Measurements from ENCODE around the gene STYXL1.

Gene STYXL1

DNA sequence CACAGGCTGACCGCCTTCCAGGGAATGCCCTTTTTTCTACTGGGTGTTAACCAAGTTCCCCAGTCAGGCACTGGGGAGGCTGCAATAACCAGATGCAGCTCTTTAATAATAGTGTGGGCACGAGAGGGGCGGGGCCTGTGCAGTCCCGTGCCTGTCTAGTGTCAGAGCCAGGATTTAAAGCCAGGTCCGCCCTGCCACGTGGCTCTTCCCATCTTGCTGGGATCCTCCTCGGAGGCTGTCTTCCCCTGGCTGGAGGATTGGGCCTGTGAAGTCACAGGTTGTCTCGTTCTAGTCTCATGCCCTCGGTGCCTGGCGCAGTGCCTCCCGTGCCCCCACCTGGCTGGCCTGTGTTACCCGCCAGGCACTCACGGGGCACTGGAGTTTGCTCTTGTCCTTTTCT lies 78.6 kb downstream of the STYXL1 start:
- no peaks in the 10 kb centered on the region for H3K4me1 Mint-ChIP-seq (ENCODE audit: low read depth)
- no peak overlapping the region for H3K4me3 Mint-ChIP-seq
- no peaks in the 10 kb centered on the region for H3K27me3 Mint-ChIP-seq
- H3K36me3 Mint-ChIP-seq = peaks cover 5% of the 10 kb centered on the region
- no peak overlapping the region for H3K27ac Mint-ChIP-seq
- H3K9me3 Mint-ChIP-seq (ENCODE audit: low read depth) = no peaks in the 10 kb centered on the region

DNA sequence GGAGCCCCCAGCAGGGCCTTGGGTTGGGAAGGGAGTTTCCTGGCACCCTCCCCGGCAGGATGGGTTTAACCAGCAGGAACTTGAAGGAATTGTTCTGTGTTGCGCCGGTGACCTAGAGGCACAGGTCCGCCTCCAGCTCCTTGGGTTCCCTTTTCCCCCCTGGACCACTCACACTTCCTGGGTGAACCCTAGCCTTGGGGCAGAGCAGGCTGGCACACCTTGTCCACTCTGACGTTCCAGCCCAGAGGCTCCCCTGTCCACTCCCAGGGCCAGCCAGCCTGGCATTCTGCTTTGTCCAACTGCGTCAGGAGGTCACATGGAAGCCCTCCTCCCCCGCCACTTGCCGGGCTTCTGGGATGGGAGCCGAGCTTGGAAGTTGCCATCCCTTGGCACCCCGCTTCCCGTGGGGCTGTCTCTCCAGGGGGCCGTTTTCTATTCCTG lies 79.2 kb downstream of the STYXL1 start:
- no peak overlapping the region for H3K27ac Mint-ChIP-seq

DNA sequence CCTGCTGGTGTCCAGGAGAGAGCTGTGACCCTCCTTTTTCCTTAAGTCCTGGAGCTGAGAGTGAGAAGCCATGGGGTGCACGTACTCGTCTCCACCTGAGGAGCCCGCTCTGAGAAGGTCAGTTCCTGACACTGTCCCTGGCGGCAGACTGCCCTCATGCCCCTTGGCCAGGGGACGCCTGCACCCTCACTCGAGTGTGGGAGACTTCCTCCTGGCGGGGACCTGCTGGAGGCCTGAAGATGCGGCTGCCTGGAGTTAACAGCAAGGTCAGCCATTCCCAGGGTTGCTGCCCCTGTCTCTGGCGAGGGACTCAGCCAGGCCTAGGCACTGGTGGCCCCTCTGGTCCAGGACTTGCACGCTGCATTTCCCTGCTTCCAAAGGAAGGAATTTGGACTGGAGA lies 79.8 kb downstream of the STYXL1 start:
- H3K4me1 Mint-ChIP-seq (ENCODE audit: low read depth) = no peaks in the 10 kb centered on the region
- H3K27ac Mint-ChIP-seq = no peak overlapping the region
- peaks cover 3% of the 10 kb centered on the region for H3K36me3 Mint-ChIP-seq
- H3K9me3 Mint-ChIP-seq (ENCODE audit: low read depth) = no peaks in the 10 kb centered on the region
- H3K4me3 Mint-ChIP-seq = no peak overlapping the region
- no peaks in the 10 kb centered on the region for H3K27me3 Mint-ChIP-seq

More for the DNA sequence above, 79.2 kb downstream of the STYXL1 start:
- H3K9me3 Mint-ChIP-seq (ENCODE audit: low read depth) = no peaks in the 10 kb centered on the region
- no peak overlapping the region for H3K4me3 Mint-ChIP-seq
- H3K27me3 Mint-ChIP-seq = no peaks in the 10 kb centered on the region
- no peaks in the 10 kb centered on the region for H3K36me3 Mint-ChIP-seq
- no peaks in the 10 kb centered on the region for H3K4me1 Mint-ChIP-seq (ENCODE audit: low read depth)

DNA sequence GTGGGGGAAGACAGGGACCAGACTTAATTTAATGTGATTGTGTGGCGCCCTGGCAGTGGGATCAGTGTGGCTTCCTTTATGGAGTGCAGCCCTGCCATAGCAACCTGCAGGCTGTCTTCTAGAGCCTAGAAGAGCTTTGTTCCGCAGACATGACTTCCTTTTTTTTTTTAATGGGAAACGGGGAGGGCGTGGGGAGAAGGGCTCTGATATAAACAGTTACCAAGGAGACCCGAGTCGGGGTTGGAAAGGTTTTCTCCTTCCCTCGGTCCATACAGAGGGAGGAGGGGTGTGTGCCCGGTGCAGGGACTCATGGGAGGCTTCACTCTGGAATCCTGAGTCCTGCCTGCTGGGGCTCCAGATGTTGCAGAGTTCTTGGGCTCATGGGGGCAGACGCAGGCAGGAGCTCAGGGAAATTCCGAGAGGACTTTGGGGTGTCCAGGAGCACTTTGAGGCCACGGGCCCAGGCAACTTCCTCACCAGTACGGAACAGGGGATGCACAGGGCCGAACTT lies 80.3 kb downstream of the STYXL1 start:
- Mint-ChIP-seq H3K27ac (no peak overlapping the region), H3K9me3 (ENCODE audit: low read depth) (no peaks in the 10 kb centered on the region), H3K4me1 (ENCODE audit: low read depth) (no peaks in the 10 kb centered on the region), H3K4me3 (no peak overlapping the region), H3K27me3 (no peaks in the 10 kb centered on the region), H3K36me3 (peaks cover 5% of the 10 kb centered on the region)

DNA sequence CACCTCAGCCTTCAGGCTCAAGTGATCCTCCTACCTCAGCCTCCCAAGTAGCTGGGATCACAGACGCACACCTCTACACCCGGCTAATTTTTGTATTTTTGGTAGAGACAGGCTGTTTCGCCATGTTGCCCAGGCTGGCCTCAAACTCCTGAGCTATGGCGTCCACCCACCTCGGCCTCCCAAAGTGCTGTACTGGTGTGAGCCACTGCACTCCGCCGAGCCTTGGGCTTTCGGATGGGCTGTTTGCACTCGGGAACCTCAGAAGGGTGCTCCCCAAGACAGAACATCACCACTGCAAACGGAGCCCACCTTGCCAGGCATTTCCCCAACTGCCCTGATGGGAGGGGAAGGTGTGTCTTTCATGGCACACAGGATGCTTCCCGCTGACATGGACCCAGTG lies 80.7 kb downstream of the STYXL1 start:
- Mint-ChIP-seq H3K27me3 (no peaks in the 10 kb centered on the region), H3K4me1 (ENCODE audit: low read depth) (no peaks in the 10 kb centered on the region), H3K4me3 (no peak overlapping the region), H3K27ac (no peak overlapping the region), H3K36me3 (peaks cover 6% of the 10 kb centered on the region), H3K9me3 (ENCODE audit: low read depth) (no peaks in the 10 kb centered on the region)

DNA sequence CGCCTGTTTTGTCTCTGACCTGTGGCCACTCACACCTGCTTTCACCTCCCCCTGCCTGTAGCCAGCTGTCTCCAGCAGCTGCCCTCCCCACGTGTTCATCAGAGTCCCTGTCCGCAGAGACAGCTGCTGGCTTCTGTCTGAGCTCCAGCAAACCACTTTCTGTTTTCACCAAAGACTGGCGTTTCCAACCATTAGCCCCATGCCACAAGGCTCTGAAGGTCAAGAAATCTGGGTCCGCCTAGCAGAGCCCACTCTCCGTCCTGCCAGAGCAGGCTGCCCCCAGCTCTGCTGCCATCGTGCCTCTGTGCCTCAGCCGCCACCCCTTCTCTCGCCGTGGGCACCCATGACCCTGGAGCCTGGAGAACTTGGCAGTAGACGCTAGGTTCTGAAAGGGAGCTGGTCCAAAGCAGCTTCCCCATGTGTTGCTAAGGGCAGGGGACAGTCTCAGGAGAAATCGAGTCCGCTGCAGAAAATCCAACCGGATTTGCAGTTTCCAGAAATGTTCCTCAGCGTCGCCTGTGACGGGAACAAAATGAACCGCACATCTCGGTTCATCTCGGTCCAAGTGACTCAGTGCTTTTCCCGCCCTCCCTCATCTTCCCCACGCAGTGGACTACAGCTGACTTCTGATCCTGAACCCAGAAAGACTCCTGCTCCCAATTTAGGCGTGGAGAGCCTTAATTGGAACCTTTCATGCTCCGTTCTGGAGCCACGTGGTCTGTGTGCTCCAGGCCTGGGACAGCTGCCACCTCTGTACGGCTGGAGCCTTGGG lies 81.4 kb downstream of the STYXL1 start:
- H3K36me3 Mint-ChIP-seq = peaks cover 6% of the 10 kb centered on the region
- H3K4me1 Mint-ChIP-seq (ENCODE audit: low read depth) = no peaks in the 10 kb centered on the region
- H3K4me3 Mint-ChIP-seq = no peak overlapping the region
- H3K9me3 Mint-ChIP-seq (ENCODE audit: low read depth) = no peaks in the 10 kb centered on the region
- H3K27me3 Mint-ChIP-seq = no peaks in the 10 kb centered on the region
- no peak overlapping the region for H3K27ac Mint-ChIP-seq

DNA sequence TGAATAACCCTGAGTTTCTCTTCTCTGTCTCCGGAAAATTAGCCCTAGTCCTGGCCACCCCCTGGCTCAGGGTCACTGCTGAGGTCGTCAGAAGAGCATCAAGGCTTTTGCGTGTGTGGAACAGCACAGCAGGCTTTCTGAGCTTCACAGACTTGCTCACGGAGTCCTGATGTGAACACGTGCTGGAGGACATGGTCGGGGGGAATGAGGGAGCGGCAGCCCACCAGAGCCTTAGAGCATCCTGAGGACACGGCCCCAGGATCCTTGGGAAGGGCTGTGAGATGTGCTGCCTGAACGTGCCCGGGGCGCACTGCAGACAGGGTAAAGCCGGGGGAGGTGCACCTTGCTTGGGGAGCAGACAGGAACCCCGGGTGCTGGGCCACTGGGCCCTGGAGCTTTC lies 82.2 kb downstream of the STYXL1 start:
- H3K27me3 Mint-ChIP-seq = no peaks in the 10 kb centered on the region
- H3K9me3 Mint-ChIP-seq (ENCODE audit: low read depth) = no peaks in the 10 kb centered on the region
- H3K36me3 Mint-ChIP-seq = peaks cover 6% of the 10 kb centered on the region
- H3K27ac Mint-ChIP-seq = no peak overlapping the region
- H3K4me1 Mint-ChIP-seq (ENCODE audit: low read depth) = no peaks in the 10 kb centered on the region
- H3K4me3 Mint-ChIP-seq = no peak overlapping the region

DNA sequence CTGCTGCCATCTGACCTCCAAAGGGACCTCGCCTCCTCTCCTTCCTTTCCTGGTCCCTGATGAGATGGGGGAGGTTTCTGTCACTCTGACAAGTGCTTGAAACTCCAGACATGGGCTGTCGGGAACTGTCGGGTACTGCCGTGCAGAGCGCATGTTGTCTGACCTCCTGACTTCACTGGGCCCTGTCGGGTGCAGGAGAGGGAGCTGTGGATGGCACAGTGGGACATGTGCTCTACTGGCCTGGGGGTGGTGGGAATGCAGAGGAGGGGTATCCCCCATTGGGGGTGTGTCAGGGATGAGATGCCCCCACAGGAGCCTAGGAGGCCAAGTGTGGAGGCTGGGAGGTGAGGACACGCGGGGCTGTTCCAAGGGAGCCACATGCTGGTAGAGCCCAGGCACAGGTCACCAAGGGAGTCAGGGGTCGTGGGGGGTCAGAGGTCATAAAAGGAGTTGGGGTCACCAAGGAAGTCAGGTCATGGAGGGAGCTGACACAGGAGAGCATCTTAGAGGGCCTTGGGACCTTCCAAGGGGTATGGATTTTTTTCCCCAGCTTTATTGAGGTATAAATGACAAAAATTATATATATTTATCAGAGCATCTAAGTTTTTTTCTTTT lies 84.3 kb downstream of the STYXL1 start:
- no peaks in the 10 kb centered on the region for H3K27me3 Mint-ChIP-seq
- H3K27ac Mint-ChIP-seq = no peak overlapping the region
- H3K9me3 Mint-ChIP-seq (ENCODE audit: low read depth) = no peaks in the 10 kb centered on the region
- H3K36me3 Mint-ChIP-seq = peaks cover 6% of the 10 kb centered on the region
- no peak overlapping the region for H3K4me3 Mint-ChIP-seq
- H3K4me1 Mint-ChIP-seq (ENCODE audit: low read depth) = no peaks in the 10 kb centered on the region

DNA sequence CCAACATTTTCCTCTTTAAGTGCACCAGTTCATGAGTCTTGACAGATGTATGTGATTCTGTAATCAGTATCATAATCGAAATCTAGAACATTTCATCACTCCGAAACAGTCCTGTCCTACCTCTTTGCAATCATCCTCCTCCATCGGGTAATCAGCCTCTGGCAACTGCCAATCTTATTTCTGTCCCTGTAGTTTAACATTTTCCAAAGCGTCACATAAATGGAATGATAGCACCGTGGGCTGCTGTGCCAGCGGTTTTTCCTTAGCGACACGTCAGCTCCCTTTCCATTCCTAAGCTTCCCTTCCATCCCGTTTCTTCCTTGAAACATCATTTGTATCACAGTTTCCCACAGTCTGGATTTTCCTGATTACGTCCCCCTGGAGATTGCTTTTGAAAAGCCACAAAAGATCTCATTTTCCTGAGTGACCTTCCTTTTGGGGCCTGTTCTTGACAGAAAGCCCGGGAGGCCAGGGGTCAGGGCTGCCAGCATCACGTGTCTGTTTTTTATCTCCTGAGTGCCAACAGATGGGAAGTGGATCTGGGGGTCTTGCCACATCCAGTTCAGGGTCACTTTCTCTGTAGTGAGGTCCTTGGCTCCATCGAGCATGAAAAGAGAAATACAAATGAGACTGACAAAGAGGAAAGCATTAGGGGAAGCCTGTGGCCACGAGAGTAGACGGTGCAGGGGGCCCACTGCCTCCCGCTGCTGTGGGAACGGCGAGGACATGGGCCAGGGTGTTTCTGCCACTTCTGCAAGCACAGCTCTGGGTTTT lies 85.0 kb downstream of the STYXL1 start:
- Mint-ChIP-seq H3K27ac (no peak overlapping the region), H3K27me3 (no peaks in the 10 kb centered on the region), H3K4me3 (no peak overlapping the region), H3K4me1 (ENCODE audit: low read depth) (no peaks in the 10 kb centered on the region), H3K9me3 (ENCODE audit: low read depth) (no peaks in the 10 kb centered on the region), H3K36me3 (peaks cover 6% of the 10 kb centered on the region)

DNA sequence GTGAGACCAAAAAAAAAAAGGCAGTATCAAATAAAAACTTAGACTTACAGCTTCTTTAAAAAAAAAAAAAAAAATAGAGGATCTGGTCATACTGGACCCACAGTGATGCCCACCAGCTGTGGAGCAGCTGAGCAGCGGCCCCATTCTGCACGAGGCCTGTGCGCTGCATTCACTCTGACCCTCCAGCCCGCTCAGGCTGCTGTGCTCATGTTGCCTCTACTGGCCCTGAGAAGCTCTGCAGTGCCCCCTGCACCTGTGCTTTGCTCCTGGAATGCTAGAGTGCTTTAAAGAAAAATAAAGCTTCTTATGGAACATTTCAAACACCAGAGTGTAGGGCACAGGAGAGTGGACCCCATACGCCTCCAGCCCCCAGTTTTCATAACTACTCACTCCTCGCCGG lies 86.6 kb downstream of the STYXL1 start:
- Mint-ChIP-seq H3K4me1 (ENCODE audit: low read depth) (no peaks in the 10 kb centered on the region), H3K36me3 (peaks cover 9% of the 10 kb centered on the region), H3K27me3 (no peaks in the 10 kb centered on the region), H3K4me3 (no peak overlapping the region), H3K9me3 (ENCODE audit: low read depth) (no peaks in the 10 kb centered on the region), H3K27ac (no peak overlapping the region)

DNA sequence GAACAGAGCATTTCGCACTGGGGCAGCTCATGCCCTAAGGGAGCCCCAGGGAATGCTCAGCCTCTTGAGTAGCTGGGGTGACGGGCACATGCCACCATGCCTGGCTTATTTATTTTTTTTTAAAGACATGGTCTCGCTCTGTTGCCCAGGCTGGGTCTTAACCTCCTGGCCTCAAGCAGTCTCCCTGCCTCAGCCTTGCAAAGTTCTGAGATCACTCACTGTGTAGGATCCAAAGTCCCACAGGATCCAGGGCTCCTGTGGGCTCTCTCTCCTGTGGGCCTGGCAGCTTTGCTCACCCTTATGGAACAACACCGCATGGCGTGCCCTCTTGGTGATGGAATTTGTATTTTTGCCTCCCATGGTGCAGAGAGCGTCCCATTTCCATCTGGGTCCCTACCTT lies 87.4 kb downstream of the STYXL1 start:
- no peaks in the 10 kb centered on the region for H3K27me3 Mint-ChIP-seq
- peaks cover 12% of the 10 kb centered on the region for H3K36me3 Mint-ChIP-seq
- no peak overlapping the region for H3K4me3 Mint-ChIP-seq
- no peaks in the 10 kb centered on the region for H3K4me1 Mint-ChIP-seq (ENCODE audit: low read depth)
- no peaks in the 10 kb centered on the region for H3K9me3 Mint-ChIP-seq (ENCODE audit: low read depth)
- no peak overlapping the region for H3K27ac Mint-ChIP-seq

DNA sequence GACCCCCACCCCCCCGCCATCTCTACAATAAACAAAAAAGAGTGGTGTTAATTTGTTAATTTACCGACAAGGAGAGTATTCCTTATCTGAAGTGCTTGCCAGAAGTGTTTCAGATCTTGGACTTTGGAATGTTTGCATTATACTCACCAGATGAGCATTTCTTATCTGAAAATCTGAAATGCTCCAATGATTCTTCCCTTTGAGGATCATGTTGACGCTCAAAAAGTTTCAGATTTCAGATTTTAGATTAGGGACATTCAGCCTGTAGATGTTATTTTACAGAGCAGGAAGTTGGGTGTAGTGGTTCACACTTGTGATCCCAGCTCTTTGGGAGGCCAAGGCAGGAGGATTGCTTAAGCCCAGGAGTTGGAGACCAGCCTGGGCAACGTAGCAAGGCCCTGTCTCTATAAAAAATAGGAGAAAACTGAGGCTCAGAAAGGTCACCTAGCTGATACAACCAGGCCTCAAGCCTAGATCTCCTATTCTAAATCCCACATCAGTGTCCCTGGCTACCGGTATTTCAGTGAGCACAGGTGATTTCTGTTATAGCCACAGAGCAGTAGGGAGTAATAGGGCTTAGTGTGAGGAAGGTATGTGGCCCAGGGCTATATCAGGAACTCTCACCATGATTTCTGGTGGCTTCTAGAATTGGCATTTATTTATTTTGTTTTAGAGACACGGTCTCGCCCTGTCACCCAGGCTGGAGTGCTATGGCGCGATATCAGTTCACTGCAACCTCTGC lies 88.8 kb downstream of the STYXL1 start:
- H3K36me3 Mint-ChIP-seq = peaks cover 13% of the 10 kb centered on the region
- no peaks in the 10 kb centered on the region for H3K9me3 Mint-ChIP-seq (ENCODE audit: low read depth)
- H3K4me3 Mint-ChIP-seq = no peak overlapping the region
- H3K27ac Mint-ChIP-seq = no peak overlapping the region
- no peaks in the 10 kb centered on the region for H3K27me3 Mint-ChIP-seq
- no peaks in the 10 kb centered on the region for H3K4me1 Mint-ChIP-seq (ENCODE audit: low read depth)

DNA sequence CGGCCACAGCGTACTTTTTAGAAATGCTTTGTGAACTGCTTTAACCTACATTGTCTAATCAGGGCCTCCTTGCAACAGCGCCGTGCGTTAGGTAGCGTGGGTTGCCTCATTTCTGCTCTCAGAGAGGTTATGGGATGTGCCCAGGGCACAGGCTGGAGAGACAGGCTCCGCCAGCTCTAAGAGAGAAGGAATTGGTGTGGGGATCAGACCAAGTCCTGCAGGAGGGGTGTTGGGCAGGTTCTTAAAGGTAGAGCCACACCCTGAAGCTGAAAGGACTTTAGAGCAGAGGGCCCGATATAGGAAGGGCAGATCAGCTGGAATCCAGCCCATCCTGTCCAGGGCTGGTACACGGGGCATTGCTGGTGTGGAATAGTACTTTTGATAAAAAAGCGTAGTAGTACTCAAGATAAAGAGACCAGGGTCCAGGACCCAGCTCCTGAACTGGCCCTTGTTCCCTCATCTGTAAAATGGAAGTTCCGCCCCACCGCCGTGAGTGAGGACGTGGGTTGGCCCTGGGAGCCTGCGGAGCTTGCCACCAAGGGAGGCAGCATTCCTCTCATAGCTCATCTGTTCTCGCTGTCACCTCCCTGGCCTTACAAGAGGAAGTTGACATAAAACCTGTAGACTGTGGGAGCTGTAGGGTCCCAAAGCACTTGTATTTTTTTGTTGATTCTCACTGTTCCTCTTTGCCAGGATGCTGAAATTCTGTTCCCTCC lies 90.6 kb downstream of the STYXL1 start:
- H3K4me3 Mint-ChIP-seq = no peak overlapping the region
- H3K27ac Mint-ChIP-seq = no peak overlapping the region
- H3K36me3 Mint-ChIP-seq = peaks cover 7% of the 10 kb centered on the region
- no peaks in the 10 kb centered on the region for H3K4me1 Mint-ChIP-seq (ENCODE audit: low read depth)
- no peaks in the 10 kb centered on the region for H3K9me3 Mint-ChIP-seq (ENCODE audit: low read depth)
- no peaks in the 10 kb centered on the region for H3K27me3 Mint-ChIP-seq

DNA sequence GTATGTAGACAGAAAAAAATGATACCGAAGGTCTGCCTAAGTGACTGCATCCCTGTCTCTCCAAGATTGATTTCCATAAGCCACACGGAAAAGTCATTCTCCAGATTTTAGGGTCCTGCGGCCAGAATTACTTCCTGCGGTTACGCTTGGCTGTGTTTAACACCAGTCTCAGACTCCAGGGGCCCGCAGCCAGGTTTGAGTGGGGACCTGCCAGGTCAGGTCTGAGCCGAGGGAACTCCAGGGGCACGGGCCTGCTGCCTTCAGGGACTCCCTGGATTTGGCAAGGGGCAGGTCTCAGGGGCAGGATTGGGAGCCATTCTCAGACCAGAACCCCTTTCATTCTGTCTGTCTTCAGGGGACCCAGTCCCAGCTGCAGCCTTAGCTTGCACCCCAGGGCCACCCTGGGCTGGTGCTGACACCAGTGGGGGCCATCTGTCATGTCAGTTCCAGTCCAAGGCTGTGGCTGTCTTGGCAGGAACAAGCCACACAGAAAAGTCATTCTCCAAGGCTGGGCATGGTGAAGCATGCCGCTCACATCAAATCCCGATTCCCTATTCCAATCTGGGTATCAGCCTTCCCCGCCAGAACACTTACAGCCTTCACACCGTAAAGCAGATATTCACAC lies 92.4 kb downstream of the STYXL1 start:
- Mint-ChIP-seq H3K27ac (no peak overlapping the region), H3K9me3 (ENCODE audit: low read depth) (no peaks in the 10 kb centered on the region), H3K36me3 (peaks cover 7% of the 10 kb centered on the region)

More for the DNA sequence above, 92.4 kb downstream of the STYXL1 start:
- no peaks in the 10 kb centered on the region for H3K4me1 Mint-ChIP-seq (ENCODE audit: low read depth)
- no peaks in the 10 kb centered on the region for H3K27me3 Mint-ChIP-seq
- no peak overlapping the region for H3K4me3 Mint-ChIP-seq
